Activated T-helper 17 cell treated with anti-CD3 and anti-CD28 coated beads, Interleukin-2, amount 50 U/mL, for 72 hours (primary cell): Measurements from ENCODE around the gene SIRPB2. TPM values are rescaled to one million over a fixed set of nuclear protein-coding genes. Genes with fewer than 3 reads are reported as not detected.
A peak's percentile ranks its signal among the peaks of the same experiment; 100 is the strongest.

Experiments used
- ATAC-seq: fragments of 150-1000 bp; cut with Tn5 transposase; replicated peaks from 2 replicates; pipeline ENCODE4 v1.10.0; 2021; ENCODE audit warnings: mild to moderate bottlenecking, moderate library complexity
- H3K27ac Mint-ChIP-seq: one replicate; pipeline ENCODE4 v1.8.0; 2022; ENCODE audit warnings: mixed read lengths
- H3K27me3 Mint-ChIP-seq: one replicate; pipeline ENCODE4 v1.8.0; 2022; ENCODE audit warnings: mixed read lengths
- H3K36me3 Mint-ChIP-seq: one replicate; pipeline ENCODE4 v1.8.0; 2022; ENCODE audit warnings: low read depth, mild to moderate bottlenecking, mixed read lengths
- H3K4me1 Mint-ChIP-seq: one replicate; pipeline ENCODE4 v1.8.0; 2022; ENCODE audit warnings: mixed read lengths
- H3K4me3 Mint-ChIP-seq: one replicate; pipeline ENCODE4 v1.8.0; 2022; ENCODE audit warnings: mild to moderate bottlenecking, mixed read lengths
- H3K9me3 Mint-ChIP-seq: one replicate; pipeline ENCODE4 v1.8.0; 2022; ENCODE audit warnings: mixed read lengths
- total RNA-seq, 2 donors: library from RNA; stranded (reverse); gene quantifications; one replicate each; pipeline ENCODE4 v1.2.3, GENCODE V29; 2022

SIRPB2 gene
- total RNA-seq, 2 donors from 2014 or later: not detected

- Mint-ChIP-seq H3K4me1 (no peaks in the 10 kb centered on the region), H3K27me3 (no peaks in the 10 kb centered on the region), H3K27ac (peak overlapping the region; percentile 58), H3K9me3 (no peaks in the 10 kb centered on the region), H3K4me3 (no peak overlapping the region), H3K36me3 (peaks cover 99% of the 10 kb centered on the region)
- no peak for ATAC-seq
Measured at GRCh38 chr20:1450926-1451491, 40.2 kb downstream of the SIRPB2 start.

- Mint-ChIP-seq H3K27me3 (no peaks in the 10 kb centered on the region), H3K27ac (no peak overlapping the region), H3K36me3 (peaks cover 100% of the 10 kb centered on the region), H3K4me3 (no peak overlapping the region), H3K9me3 (no peaks in the 10 kb centered on the region), H3K4me1 (no peaks in the 10 kb centered on the region)
- no peak for ATAC-seq
Measured at GRCh38 chr20:1449370-1449769, 41.9 kb downstream of the SIRPB2 start.

GRCh38 chr20:1448081-1448620, 43.1 kb downstream of the SIRPB2 start:
- Mint-ChIP-seq H3K4me1 (no peaks in the 10 kb centered on the region), H3K27me3 (no peaks in the 10 kb centered on the region), H3K4me3 (no peak overlapping the region), H3K27ac (no peak overlapping the region), H3K36me3 (peaks cover 100% of the 10 kb centered on the region), H3K9me3 (no peaks in the 10 kb centered on the region)
- ATAC-seq: no peak

GRCh38 chr20:1446536-1446935, 44.7 kb downstream of the SIRPB2 start:
- Mint-ChIP-seq H3K27ac (no peak overlapping the region), H3K4me1 (peaks cover 4% of the 10 kb centered on the region), H3K36me3 (peaks cover 100% of the 10 kb centered on the region), H3K9me3 (no peaks in the 10 kb centered on the region), H3K4me3 (no peak overlapping the region), H3K27me3 (no peaks in the 10 kb centered on the region)
- no peak for ATAC-seq

- Mint-ChIP-seq H3K9me3 (no peaks in the 10 kb centered on the region), H3K4me1 (peaks cover 5% of the 10 kb centered on the region), H3K4me3 (no peak overlapping the region), H3K27ac (peak overlapping the region; percentile 20), H3K27me3 (no peaks in the 10 kb centered on the region), H3K36me3 (peaks cover 67% of the 10 kb centered on the region)
- ATAC-seq: no peak
Measured at GRCh38 chr20:1443085-1443484, 48.1 kb downstream of the SIRPB2 start.

GRCh38 chr20:1442304-1442703, 48.9 kb downstream of the SIRPB2 start:
- Mint-ChIP-seq H3K4me3 (no peak overlapping the region), H3K9me3 (no peaks in the 10 kb centered on the region), H3K4me1 (peaks cover 7% of the 10 kb centered on the region), H3K36me3 (peaks cover 59% of the 10 kb centered on the region), H3K27ac (no peak overlapping the region), H3K27me3 (no peaks in the 10 kb centered on the region)
- ATAC-seq: no peak

- Mint-ChIP-seq H3K9me3 (no peaks in the 10 kb centered on the region), H3K27ac (no peak overlapping the region), H3K4me3 (no peak overlapping the region), H3K27me3 (no peaks in the 10 kb centered on the region), H3K36me3 (peaks cover 47% of the 10 kb centered on the region), H3K4me1 (peaks cover 10% of the 10 kb centered on the region)
- ATAC-seq: no peak
Measured at GRCh38 chr20:1441133-1441532, 50.1 kb downstream of the SIRPB2 start.

GRCh38 chr20:1440024-1440423, 51.2 kb downstream of the SIRPB2 start:
- Mint-ChIP-seq H3K9me3 (no peaks in the 10 kb centered on the region), H3K27me3 (no peaks in the 10 kb centered on the region), H3K4me1 (peaks cover 18% of the 10 kb centered on the region), H3K4me3 (no peak overlapping the region), H3K27ac (peak overlapping the region; percentile 61), H3K36me3 (peaks cover 36% of the 10 kb centered on the region)
- ATAC-seq: no peak

GRCh38 chr20:1438361-1438760, 52.9 kb downstream of the SIRPB2 start:
- ATAC-seq: no peak
- peaks cover 20% of the 10 kb centered on the region for H3K36me3 Mint-ChIP-seq
- H3K9me3 Mint-ChIP-seq: no peaks in the 10 kb centered on the region
- no peaks in the 10 kb centered on the region for H3K27me3 Mint-ChIP-seq
- peaks cover 20% of the 10 kb centered on the region for H3K4me1 Mint-ChIP-seq
- no peak overlapping the region for H3K4me3 Mint-ChIP-seq
- no peak overlapping the region for H3K27ac Mint-ChIP-seq

- ATAC-seq: peak; percentile 33
Measured at GRCh38 chr20:1437235-1437904, 53.9 kb downstream of the SIRPB2 start.

GRCh38 chr20:1436263-1436662, 55.0 kb downstream of the SIRPB2 start:
- H3K27me3 Mint-ChIP-seq: no peaks in the 10 kb centered on the region
- H3K27ac Mint-ChIP-seq: no peak overlapping the region
- H3K4me3 Mint-ChIP-seq: no peak overlapping the region
- H3K36me3 Mint-ChIP-seq: no peaks in the 10 kb centered on the region
- no peaks in the 10 kb centered on the region for H3K9me3 Mint-ChIP-seq
- no peak for ATAC-seq
- H3K4me1 Mint-ChIP-seq: peaks cover 15% of the 10 kb centered on the region

More at GRCh38 chr20:1437235-1437904, 53.9 kb downstream of the SIRPB2 start:
- H3K27ac Mint-ChIP-seq: no peak overlapping the region
- peaks cover 10% of the 10 kb centered on the region for H3K36me3 Mint-ChIP-seq
- H3K4me1 Mint-ChIP-seq: peaks cover 20% of the 10 kb centered on the region
- H3K4me3 Mint-ChIP-seq: no peak overlapping the region
- no peaks in the 10 kb centered on the region for H3K9me3 Mint-ChIP-seq
- H3K27me3 Mint-ChIP-seq: no peaks in the 10 kb centered on the region

- Mint-ChIP-seq H3K4me3 (peak overlapping the region; percentile 32), H3K27me3 (no peaks in the 10 kb centered on the region), H3K4me1 (peaks cover 15% of the 10 kb centered on the region), H3K9me3 (no peaks in the 10 kb centered on the region), H3K27ac (peak overlapping the region; percentile 74), H3K36me3 (no peaks in the 10 kb centered on the region)
- no peak for ATAC-seq
Measured at GRCh38 chr20:1435337-1435699, 55.9 kb downstream of the SIRPB2 start.

GRCh38 chr20:1434571-1435336, 56.5 kb downstream of the SIRPB2 start:
- H3K27me3 Mint-ChIP-seq: no peaks in the 10 kb centered on the region
- no peaks in the 10 kb centered on the region for H3K36me3 Mint-ChIP-seq
- no peaks in the 10 kb centered on the region for H3K9me3 Mint-ChIP-seq
- H3K4me3 Mint-ChIP-seq: peak overlapping the region; percentile 32
- peak overlapping the region; percentile 74 for H3K27ac Mint-ChIP-seq
- H3K4me1 Mint-ChIP-seq: peaks cover 15% of the 10 kb centered on the region
- peak; percentile 92 for ATAC-seq

- Mint-ChIP-seq H3K4me3 (no peak overlapping the region), H3K27ac (no peak overlapping the region), H3K9me3 (no peaks in the 10 kb centered on the region), H3K4me1 (peaks cover 10% of the 10 kb centered on the region), H3K36me3 (no peaks in the 10 kb centered on the region), H3K27me3 (no peaks in the 10 kb centered on the region)
- ATAC-seq: no peak
Measured at GRCh38 chr20:1431158-1431557, 60.1 kb downstream of the SIRPB2 start.

- H3K27ac Mint-ChIP-seq: no peak overlapping the region
Measured at GRCh38 chr20:1430004-1430451, 61.2 kb downstream of the SIRPB2 start.

More at GRCh38 chr20:1430004-1430451, 61.2 kb downstream of the SIRPB2 start:
- Mint-ChIP-seq H3K9me3 (no peaks in the 10 kb centered on the region), H3K4me1 (peaks cover 5% of the 10 kb centered on the region), H3K4me3 (no peak overlapping the region), H3K36me3 (no peaks in the 10 kb centered on the region), H3K27me3 (no peaks in the 10 kb centered on the region)
- ATAC-seq: no peak
